AG04450 (cell line): Measurements from ENCODE around the gene CDC42BPA. TPM values are rescaled to one million over a fixed set of nuclear protein-coding genes. Genes with fewer than 3 reads are reported as not detected.
"Not testable (repeated sequence)": the region's sequence is repeated elsewhere in the genome, so short reads cannot be mapped to it uniquely, and the experiment has no call there.

Experiments used
- CTCF ChIA-PET: fragments of 300-600, 350-600 bp; formaldehyde crosslinking; extraction: SDS; loops from one replicate; lab custom pipeline; 2022; ENCODE audit warnings: antibody characterized with exemption, inconsistent platforms; lab: Charles Lee
- POLR2A ChIA-PET: fragments of 350-600 bp; formaldehyde crosslinking; extraction: SDS; loops from one replicate; lab custom pipeline; 2021; ENCODE audit warnings: antibody characterized with exemption, inconsistent platforms; lab: Yijun Ruan, JAX
- DNase-seq: peaks from one replicate; pipeline ENCODE4 v3.0.0-alpha.2; 2011; ENCODE audit warnings: low read depth, low spot score
- H3K27ac ChIP-seq: one replicate; pipeline ENCODE4 v1.5.1; 2012; ENCODE audit warnings: low read depth, low read length, control low read depth
- H3K27me3 ChIP-seq: one replicate; pipeline ENCODE4 v1.6.0; 2012; ENCODE audit warnings: low read length; ENCODE audit not compliant: control insufficient read depth, insufficient read depth
- H3K4me3 ChIP-seq: 2 replicates; pipeline ENCODE4 v1.5.1; 2011; ENCODE audit warnings: mild to moderate bottlenecking, low read depth, low read length, control low read depth
- H3K9me3 ChIP-seq: 2 replicates; pipeline ENCODE4 v1.5.1; 2012; ENCODE audit warnings: low read length; ENCODE audit not compliant: control insufficient read depth, insufficient read depth
- polyA plus RNA-seq: library from polyadenylated mRNA; depleted of rRNA; stranded (reverse); fragments of >200 nt; gene quantifications from 2 replicates; pipeline ENCODE4 v1.2.3, GENCODE V29; 2011
- TF ChIP-seq, protein P1 (sequence below): IDR thresholded peaks from 2 replicates; pipeline ENCODE4 v1.5.1; 2011; ENCODE audit warnings: low read depth, low read length, control low read depth, inconsistent platforms

Gene CDC42BPA
- polyA plus RNA-seq, 1 experiment, result 30.7 TPM

DNA sequence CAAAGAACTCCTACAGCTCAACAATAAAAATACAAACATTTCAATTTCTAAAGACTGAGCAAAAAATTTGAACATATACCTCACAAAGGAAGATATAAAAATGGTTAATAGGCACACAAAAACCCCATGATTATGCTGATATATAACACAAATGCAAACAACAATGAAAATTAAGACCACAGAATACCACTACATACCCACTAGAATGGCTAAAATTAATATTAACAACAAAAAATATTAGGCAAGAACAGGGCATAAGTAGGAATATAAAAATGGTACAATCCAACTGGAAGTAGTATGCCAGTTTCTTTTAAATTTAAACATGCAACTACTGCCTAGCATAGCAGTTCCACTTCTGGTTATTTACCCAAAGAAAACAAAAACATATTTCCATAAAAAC, 77.3 kb downstream of the CDC42BPA start:
- no peak for DNase-seq
- Histone ChIP-seq H3K9me3 (no peaks in the 10 kb centered on the region; the same call in 1 of the 2 replicates), H3K4me3 (no peak overlapping the region), H3K27ac (no peak overlapping the region), H3K27me3 (no peaks in the 10 kb centered on the region)
- ChIA-PET POLR2A (no interaction called here), CTCF (no interaction called here)
- TF ChIP-seq, protein P1, sequence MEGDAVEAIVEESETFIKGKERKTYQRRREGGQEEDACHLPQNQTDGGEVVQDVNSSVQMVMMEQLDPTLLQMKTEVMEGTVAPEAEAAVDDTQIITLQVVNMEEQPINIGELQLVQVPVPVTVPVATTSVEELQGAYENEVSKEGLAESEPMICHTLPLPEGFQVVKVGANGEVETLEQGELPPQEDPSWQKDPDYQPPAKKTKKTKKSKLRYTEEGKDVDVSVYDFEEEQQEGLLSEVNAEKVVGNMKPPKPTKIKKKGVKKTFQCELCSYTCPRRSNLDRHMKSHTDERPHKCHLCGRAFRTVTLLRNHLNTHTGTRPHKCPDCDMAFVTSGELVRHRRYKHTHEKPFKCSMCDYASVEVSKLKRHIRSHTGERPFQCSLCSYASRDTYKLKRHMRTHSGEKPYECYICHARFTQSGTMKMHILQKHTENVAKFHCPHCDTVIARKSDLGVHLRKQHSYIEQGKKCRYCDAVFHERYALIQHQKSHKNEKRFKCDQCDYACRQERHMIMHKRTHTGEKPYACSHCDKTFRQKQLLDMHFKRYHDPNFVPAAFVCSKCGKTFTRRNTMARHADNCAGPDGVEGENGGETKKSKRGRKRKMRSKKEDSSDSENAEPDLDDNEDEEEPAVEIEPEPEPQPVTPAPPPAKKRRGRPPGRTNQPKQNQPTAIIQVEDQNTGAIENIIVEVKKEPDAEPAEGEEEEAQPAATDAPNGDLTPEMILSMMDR, result no peak

- CTCF ChIA-PET, result interaction anchor here (0.6 to 1.6 kb wide), 10 partner anchors 9 to 603 kb away, joined by 3 to 7 read pairs (median 3); no protein-coding TSS in a partner anchor
- TF ChIP-seq, protein P1, result peak; percentile 60
- Histone ChIP-seq H3K27ac (no peak overlapping the region), H3K27me3 (no peaks in the 10 kb centered on the region), H3K9me3 (no peaks in the 10 kb centered on the region), H3K4me3 (no peak overlapping the region)
- DNase-seq, result peak; percentile 16
- POLR2A ChIA-PET, result no interaction called here
These were observed 83.3 kb downstream of the CDC42BPA start for GRCh38 chr1:227234998-227235405.

GRCh38 chr1:227231128-227231527, 87.2 kb downstream of the CDC42BPA start:
- H3K4me3 ChIP-seq, H3K27me3 ChIP-seq, CTCF ChIA-PET, DNase-seq, H3K27ac ChIP-seq, POLR2A ChIA-PET, H3K9me3 ChIP-seq: not testable (repeated sequence)

DNA sequence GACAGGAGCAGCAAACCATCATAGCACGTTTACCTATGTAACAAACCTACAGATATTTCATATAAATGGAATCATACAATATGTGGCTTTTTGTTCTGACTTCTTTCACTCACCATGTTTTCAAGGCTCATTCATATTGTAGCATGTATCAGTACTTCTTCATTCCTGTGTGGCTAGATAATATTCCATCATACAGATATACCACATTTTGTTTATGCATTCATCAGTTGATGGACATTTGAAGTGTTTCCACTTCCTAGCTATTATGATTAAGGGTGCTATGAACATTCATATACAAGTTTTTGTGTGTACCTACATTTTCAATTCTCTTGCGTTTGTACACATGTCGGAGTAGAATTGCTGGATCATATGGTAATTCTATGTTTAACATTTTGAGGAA, 90.1 kb downstream of the CDC42BPA start:
- TF ChIP-seq, protein P1, result no peak
- DNase-seq, result no peak
- CTCF ChIA-PET, result interaction anchor here (0.7 kb wide), 1 partner anchor 15 kb away, joined by 3 read pairs; no protein-coding TSS in a partner anchor
- Histone ChIP-seq H3K27ac (no peak overlapping the region), H3K27me3 (no peaks in the 10 kb centered on the region), H3K9me3 (no peaks in the 10 kb centered on the region), H3K4me3 (no peak overlapping the region)
- POLR2A ChIA-PET, result no interaction called here

DNA sequence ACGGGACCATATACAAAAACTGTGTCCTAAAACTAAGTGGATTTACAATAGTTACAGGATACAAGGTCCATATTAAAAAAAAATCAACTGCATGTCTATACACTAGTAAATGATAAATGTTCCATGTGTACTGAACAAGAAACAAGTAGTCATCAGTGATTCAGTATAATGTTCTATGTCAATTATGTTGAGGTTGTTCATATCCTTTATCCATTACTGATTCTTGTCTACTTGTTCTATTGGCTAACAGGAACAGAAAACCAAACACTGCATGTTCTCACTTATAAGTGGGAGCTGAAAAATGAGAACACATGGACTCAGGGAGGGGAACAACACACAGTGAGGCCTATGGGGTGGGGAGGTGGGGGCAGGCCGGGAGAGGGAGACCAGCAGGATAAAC, 90.5 kb downstream of the CDC42BPA start:
- CTCF ChIA-PET, result interaction anchor here (0.7 kb wide), 1 partner anchor 15 kb away, joined by 3 read pairs; no protein-coding TSS in a partner anchor
- POLR2A ChIA-PET, result no interaction called here

More for the DNA sequence above, 90.5 kb downstream of the CDC42BPA start:
- no peak for DNase-seq
- TF ChIP-seq, protein P1, result no peak
- H3K4me3 ChIP-seq, result no peak overlapping the region
- no peaks in the 10 kb centered on the region for H3K27me3 ChIP-seq
- H3K27ac ChIP-seq, result no peak overlapping the region
- H3K9me3 ChIP-seq, result no peaks in the 10 kb centered on the region
